ENCODE results near the gene SH3TC1. TPM values are rescaled to one million over a fixed set of nuclear protein-coding genes. Genes with fewer than 3 reads are reported as not detected.

The SH3TC1 gene
- total RNA-seq, 2 experiments from 2014 or later: 16.2 to 17.5 TPM

DNA sequence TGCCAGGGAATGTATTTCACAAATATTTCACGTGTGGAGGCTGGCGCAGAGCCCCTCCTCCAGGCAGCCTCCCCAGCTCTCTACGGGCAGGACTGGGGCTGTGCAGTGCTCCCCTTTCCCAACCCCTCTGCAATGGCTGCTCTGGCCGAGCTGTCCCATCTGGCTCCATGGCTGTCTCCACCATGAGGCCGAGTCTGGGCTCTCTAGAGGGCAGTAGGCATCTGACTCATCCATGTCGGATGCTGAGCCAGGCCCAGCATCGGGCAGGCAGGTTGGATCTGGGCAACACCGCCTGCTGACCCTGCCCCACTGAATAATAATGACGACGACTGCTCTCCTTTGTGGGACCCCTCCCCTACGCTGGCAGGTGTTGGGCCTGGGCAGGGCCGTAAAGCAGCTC lies 11.0 kb upstream of the SH3TC1 start:
- Mint-ChIP-seq H3K36me3 (ENCODE audit: low read depth) (no peaks in the 10 kb centered on the region), H3K27ac (no peak overlapping the region), H3K4me1 (ENCODE audit: low read depth) (no peaks in the 10 kb centered on the region), H3K27me3 (no peaks in the 10 kb centered on the region), H3K4me3 (no peak overlapping the region), H3K9me3 (no peaks in the 10 kb centered on the region)
- ATAC-seq (no peak), DNase-seq (no peak)
- CTCF ChIA-PET: interaction anchor here (2.4 kb wide), 1 partner anchor 12 kb away, joined by 10 read pairs; no protein-coding TSS in a partner anchor
- POLR2A ChIA-PET: no interaction called here
- intact Hi-C loops (cut with micrococcal nuclease): no loop called here
- TF ChIP-seq, protein P1, sequence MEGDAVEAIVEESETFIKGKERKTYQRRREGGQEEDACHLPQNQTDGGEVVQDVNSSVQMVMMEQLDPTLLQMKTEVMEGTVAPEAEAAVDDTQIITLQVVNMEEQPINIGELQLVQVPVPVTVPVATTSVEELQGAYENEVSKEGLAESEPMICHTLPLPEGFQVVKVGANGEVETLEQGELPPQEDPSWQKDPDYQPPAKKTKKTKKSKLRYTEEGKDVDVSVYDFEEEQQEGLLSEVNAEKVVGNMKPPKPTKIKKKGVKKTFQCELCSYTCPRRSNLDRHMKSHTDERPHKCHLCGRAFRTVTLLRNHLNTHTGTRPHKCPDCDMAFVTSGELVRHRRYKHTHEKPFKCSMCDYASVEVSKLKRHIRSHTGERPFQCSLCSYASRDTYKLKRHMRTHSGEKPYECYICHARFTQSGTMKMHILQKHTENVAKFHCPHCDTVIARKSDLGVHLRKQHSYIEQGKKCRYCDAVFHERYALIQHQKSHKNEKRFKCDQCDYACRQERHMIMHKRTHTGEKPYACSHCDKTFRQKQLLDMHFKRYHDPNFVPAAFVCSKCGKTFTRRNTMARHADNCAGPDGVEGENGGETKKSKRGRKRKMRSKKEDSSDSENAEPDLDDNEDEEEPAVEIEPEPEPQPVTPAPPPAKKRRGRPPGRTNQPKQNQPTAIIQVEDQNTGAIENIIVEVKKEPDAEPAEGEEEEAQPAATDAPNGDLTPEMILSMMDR (IDR thresholded peaks at IDR 0.05): no peak

DNA sequence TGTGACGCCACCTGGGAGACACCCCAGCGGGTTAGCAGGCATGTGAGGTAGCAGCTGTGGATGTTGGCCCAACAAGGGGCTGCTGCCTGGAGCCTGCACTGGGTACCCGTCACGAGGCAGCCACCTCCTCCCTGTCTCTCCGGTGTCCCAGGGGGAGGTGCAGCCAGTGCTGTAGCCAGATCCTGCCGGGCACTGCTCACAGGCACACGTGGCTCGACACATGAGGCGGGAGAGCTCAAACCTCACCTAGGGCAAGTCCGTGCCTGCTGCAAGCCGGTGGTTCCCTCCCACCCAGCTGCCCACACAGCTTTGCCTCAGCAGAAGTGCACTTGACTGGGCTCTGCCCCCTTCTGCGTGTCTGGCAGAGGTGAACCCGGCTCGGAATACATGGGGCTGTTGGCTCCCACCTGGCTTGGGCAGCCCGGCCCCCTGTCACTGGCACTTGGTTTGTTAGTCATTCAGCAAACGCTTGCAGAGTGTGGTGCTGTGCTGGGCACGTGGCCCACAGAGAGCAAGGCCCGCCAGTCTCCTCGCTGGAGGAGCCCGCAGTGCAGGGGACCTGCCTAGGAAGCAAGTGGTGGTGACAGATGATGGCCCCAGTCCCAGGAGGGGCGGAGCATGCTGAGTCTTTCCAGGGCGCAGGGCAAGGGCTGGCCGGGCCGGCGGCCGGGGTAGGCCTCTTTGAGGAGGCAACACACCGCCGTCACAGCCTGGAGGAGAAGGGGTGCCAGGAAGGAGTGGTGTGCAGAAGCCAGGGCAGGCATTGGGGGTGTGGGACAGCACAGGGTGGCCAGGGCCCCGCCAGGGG lies 10.1 kb upstream of the SH3TC1 start:
- CTCF ChIA-PET: interaction anchor here (2.4 kb wide), 1 partner anchor 12 kb away, joined by 10 read pairs; no protein-coding TSS in a partner anchor
- Mint-ChIP-seq H3K9me3 (no peaks in the 10 kb centered on the region), H3K36me3 (ENCODE audit: low read depth) (no peaks in the 10 kb centered on the region), H3K27me3 (no peaks in the 10 kb centered on the region), H3K4me3 (no peak overlapping the region), H3K27ac (no peak overlapping the region), H3K4me1 (ENCODE audit: low read depth) (peaks cover 2% of the 10 kb centered on the region)
- POLR2A ChIA-PET: no interaction called here
- intact Hi-C loops (cut with micrococcal nuclease): no loop called here
- TF ChIP-seq, protein P1 (IDR thresholded peaks at IDR 0.05): no peak
- DNase-seq (no peak), ATAC-seq (no peak)

DNA sequence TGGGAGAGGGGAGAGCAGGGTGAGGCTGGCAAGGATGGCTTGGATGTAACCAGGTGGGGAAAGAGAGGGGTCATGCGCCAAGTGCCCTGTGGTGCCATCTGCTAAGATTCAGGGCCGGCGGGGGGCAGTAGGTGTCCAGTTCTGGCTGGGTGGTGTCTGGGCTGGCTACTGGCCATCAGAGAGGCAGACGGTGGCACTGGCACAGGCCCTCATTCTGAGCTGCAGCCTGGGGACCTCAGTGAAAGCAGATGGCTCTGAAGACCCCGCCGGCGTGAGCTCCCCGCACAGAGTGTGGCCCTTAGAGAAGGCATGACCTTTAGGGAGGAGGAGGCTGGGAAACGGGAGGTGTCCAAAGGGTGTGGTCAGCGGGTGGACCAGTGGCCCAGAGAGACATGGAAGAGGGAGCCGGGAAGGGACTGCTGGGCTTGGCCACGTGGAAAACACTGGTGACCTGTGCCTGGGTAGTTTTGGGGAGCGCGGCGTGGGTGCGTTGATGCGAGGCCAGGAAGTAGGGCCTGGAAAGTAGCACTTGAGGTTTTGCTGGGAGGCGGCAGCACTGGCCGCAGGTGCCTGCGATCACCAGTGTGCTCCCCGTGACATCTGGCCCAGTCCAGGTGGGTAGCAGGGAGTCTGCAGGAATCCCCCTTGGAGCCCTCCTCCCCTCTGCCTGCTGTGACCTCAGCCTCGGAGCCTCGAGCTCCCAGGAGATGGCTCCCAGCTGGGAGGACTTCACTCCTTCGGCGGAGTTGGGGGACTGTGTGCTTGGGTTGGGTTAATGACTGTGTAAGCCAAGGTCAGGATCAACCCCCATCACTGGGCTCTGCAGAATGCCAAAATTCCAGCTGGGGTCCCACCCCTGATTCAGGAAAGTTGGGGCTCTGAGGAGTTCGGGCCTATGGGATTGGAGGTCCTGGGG lies 9.3 kb upstream of the SH3TC1 start:
- POLR2A ChIA-PET: no interaction called here

DNA sequence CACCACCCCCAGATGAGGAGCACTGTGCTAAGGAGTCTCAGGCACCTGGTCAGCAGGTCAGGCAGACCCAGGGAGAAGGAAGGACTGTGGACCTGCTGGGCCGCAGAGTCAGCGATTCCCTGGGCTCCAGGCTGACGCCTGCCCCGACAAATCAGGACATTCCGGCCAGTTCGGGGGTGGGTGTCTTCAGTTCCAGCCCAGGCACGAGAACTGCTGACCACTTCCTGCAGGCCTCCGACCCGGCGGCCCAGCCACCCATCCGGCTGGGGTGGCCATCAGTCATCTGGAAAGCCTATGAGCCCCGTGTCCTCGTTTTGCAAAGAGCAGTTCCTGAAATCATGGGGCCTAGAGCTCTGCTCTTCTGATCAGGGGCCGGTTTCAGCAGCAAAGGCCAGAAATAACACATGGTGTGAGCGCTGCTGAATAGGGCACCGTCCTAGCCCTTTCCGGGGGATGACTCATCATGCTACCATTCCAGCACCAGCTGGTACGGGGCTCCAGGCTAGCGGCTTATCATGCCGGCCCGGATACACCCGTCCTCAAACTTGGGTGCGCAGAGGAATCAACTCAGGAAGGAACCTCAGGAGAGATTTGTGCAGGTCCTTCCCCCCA lies 7.8 kb upstream of the SH3TC1 start:
- ATAC-seq (no peak), DNase-seq (no peak)
- peaks cover 2% of the 10 kb centered on the region for H3K4me1 Mint-ChIP-seq (ENCODE audit: low read depth)
- no peaks in the 10 kb centered on the region for H3K36me3 Mint-ChIP-seq (ENCODE audit: low read depth)
- no peak overlapping the region for H3K4me3 Mint-ChIP-seq
- TF ChIP-seq, protein P1 (IDR thresholded peaks at IDR 0.05): no peak
- ChIA-PET POLR2A (no interaction called here), CTCF (interaction anchor here (4.4 kb wide), 1 partner anchor 15 kb away, joined by 27 read pairs; no protein-coding TSS in a partner anchor)
- no peaks in the 10 kb centered on the region for H3K27me3 Mint-ChIP-seq
- no peaks in the 10 kb centered on the region for H3K9me3 Mint-ChIP-seq
- no peak overlapping the region for H3K27ac Mint-ChIP-seq
- intact Hi-C loops (cut with micrococcal nuclease): no loop called here

More for the DNA sequence above, 9.3 kb upstream of the SH3TC1 start:
- Mint-ChIP-seq H3K4me3 (no peak overlapping the region), H3K27me3 (no peaks in the 10 kb centered on the region), H3K9me3 (no peaks in the 10 kb centered on the region), H3K4me1 (ENCODE audit: low read depth) (peaks cover 2% of the 10 kb centered on the region), H3K27ac (no peak overlapping the region), H3K36me3 (ENCODE audit: low read depth) (no peaks in the 10 kb centered on the region)
- no peak for ATAC-seq
- intact Hi-C loops (cut with micrococcal nuclease): no loop called here
- TF ChIP-seq, protein P1 (IDR thresholded peaks at IDR 0.05): no peak
- CTCF ChIA-PET: interaction anchor here (1.2 kb wide), 1 partner anchor 13 kb away, joined by 7 read pairs; no protein-coding TSS in a partner anchor
- DNase-seq: no peak
